Measurements from ENCODE around the gene CFAP65.
A peak's percentile ranks its signal among the peaks of the same experiment; 100 is the strongest.

CFAP65 gene

GRCh38 chr2:219017201-219017931 is 23.9 kb downstream of the CFAP65 start:
- peak in 47 of 56 donors; percentile 13 to 85 (median 55) for DNase-seq

DNA sequence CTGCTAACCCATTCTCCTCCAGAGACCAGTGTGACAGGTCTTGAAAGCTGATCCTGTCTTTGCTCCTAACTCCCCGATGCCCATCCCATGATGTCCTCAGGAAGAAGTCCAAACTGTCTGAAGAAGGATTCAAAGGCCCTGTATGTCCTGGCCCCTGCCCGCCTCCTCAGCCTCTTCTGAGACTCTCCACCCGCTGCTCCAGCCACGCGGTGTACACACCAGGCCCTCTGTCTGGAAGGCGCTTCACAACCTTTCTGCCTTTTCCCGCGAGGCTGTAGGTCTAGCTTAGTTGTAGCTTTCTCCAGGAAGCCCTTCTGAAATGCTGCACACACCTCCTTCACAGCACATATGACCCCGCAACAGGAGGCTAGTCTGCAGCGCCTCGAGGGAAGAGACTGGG is 24.6 kb downstream of the CFAP65 start:
- no peak for DNase-seq

DNA sequence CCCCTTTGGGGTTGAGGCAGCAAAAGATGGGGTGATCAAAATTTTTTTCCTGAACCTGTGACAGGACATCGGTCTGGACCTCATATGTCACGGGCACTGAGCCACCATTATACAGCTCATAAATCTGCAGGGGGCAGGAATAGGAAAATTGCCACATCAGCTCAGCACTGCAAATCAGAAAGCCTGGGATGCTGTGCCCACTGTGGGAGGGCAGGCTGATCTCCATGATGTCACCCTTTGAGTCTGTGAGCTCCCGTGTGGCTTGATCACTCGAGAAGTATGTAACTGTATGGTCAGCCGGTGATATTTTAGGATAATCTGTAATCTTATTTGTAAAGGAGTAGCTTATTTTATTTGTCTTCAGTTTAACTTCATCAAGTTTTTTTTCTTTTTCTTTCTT is 30.4 kb downstream of the CFAP65 start:
- no peak for DNase-seq

- DNase-seq: no peak
Observed at GRCh38 chr2:219010162-219010756, 31.1 kb downstream of the CFAP65 start.

GRCh38 chr2:219009294-219009693 is 32.0 kb downstream of the CFAP65 start:
- DNase-seq: no peak

DNA sequence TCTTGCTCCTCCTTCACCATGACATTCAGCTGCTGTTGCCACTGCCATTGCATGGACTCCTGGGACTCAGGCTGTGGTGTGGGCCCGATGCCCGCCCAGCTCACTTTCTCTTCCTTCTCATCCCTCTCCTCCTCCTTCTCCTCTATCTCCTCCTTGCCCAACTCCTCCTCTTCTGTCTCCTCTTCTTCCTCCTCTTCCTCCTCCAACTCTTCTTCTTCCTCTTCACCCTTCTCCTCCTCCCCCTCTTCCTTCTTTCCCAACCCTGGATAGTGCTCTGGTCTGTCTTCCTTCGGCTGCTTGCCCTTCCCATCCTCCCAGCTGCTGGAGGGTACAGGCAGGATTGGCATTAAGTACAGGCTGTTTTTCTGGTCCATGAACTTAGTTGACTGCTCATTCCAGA is 37.3 kb downstream of the CFAP65 start:
- DNase-seq: no peak

DNA sequence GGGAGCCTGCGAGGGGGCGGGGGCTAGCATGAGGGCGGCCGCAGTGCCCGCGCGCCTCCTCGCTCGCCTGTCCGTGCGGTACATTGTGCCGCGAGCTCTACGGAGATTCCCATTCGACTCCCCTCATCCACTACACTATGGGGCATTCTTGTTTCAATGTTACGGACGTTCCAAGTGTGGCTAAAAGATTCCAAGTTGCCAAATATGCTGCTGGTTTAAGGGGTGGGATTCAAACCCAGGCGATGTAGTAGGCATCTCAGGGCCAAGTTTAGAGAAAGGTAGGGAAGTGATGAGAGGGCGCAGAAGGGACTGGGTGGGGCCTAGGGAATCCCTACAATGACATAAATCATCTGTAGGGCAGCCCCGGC is 38.1 kb downstream of the CFAP65 start:
- DNase-seq: no peak

- peak in 5 of 56 donors; percentile 12 to 47 (median 14) for DNase-seq
Observed at GRCh38 chr2:219002395-219003266, 38.7 kb downstream of the CFAP65 start.

GRCh38 chr2:219001577-219002394 is 39.5 kb downstream of the CFAP65 start:
- peak in 2 of 56 donors; percentile 31 to 64 for DNase-seq

- no peak for DNase-seq
Observed at GRCh38 chr2:219001100-219001576, 40.2 kb downstream of the CFAP65 start.

DNA sequence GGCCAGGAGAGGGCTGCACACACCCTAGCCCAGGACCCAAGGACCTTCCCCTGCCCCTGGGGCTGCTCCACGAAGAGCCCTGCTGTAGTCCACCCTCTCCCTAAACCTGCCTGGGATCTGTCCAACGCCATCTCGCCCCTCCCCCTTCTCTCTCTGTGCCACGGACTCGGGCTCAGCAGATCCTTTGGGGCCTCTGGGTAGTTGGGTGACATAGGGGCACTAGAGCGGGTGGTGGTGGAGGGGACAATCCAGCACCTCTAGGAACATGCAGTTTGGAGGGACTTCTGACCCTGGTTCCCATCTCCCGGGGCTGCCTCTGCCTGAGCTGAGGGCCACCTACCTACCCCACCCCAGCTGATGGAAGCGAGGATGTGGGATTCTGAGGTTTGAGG is 40.8 kb downstream of the CFAP65 start:
- DNase-seq: no peak

GRCh38 chr2:218999881-219000568 is 41.3 kb downstream of the CFAP65 start:
- DNase-seq: no peak

DNA sequence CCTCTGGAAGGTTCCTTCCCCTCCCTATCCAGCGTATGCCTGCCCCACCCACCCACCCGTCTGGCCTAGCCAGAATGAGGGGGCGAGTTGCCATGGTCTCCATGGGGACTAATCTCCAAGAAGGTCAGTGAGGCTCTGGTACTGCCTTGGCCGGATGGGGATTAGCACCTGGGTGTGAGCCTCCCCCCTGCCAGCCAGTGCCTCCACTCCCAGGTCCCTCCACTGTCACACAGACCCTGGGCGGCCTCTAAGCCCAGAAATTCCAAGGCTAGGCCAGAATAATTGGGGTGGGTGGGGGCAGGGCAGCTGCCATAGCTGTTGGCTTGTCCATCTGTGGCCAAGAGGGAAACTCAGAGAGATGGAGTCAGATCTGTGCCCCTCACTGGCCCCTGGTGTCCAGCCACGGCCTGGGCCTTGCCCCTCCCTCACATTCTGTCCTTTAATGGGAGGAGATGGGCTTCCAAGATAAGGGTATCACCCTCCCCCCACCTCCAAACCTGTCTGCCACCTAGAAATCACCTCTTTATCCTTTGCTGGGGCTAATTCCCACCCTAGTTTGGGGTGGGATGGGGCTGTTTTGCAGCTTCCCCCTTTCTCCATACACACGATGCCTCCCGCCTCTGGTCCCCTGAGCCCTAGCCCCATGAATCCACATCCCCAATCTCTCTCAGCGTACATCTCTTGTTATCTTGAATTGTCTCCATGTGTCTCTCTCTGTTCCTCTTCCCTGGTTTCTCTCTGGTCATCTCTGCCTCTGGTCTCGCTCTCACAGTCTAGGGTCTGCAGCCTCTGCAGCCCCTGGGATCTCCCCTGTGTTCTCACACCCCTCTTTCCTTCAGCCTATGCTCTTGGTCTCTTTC is 42.1 kb downstream of the CFAP65 start:
- no peak for DNase-seq

DNA sequence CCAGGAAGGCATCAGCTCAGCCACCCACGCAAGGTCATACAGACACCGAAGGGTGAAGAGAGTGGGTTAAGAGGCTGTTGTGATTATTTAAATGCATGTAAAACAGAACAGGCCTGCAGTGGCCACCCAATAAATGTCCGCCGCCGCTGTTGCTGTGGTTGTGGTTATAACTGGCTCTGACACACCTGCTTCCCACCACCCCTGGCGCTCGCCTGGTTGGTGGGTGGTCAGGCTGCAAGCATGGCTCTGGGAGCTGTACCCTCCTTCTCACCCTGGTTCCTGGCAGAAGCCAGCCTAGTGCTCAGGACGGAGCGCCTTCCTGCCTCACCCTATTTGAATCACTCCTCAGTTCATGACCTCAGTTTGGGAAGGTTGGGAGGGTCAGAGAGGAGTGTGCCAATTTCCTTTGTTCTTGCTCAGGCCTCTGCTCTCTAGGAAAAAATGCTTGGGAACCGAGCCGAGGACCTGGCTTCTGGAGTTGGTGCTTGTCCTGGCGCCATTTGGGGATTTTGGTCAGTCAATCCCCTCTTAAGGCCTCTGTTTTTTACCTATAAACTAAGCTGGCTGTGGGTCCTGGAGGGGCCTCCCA is 42.8 kb downstream of the CFAP65 start:
- no peak for DNase-seq

- DNase-seq: no peak
Observed at GRCh38 chr2:218997731-218998130, 43.6 kb downstream of the CFAP65 start.

- DNase-seq: no peak
Observed at GRCh38 chr2:218996937-218997336, 44.4 kb downstream of the CFAP65 start.

- DNase-seq: peak in 55 of 56 donors; percentile 8 to 88 (median 61)
Observed at GRCh38 chr2:218995972-218996711, 45.2 kb downstream of the CFAP65 start.

GRCh38 chr2:218995561-218995960 is 45.8 kb downstream of the CFAP65 start:
- no peak for DNase-seq

Measured in amygdala (tissue), 56 donors.